ENCODE results near the gene CARF.
"Not testable (repeated sequence)": the region's sequence is repeated elsewhere in the genome, so short reads cannot be mapped to it uniquely, and the experiment has no call there.

The CARF gene, protein sequence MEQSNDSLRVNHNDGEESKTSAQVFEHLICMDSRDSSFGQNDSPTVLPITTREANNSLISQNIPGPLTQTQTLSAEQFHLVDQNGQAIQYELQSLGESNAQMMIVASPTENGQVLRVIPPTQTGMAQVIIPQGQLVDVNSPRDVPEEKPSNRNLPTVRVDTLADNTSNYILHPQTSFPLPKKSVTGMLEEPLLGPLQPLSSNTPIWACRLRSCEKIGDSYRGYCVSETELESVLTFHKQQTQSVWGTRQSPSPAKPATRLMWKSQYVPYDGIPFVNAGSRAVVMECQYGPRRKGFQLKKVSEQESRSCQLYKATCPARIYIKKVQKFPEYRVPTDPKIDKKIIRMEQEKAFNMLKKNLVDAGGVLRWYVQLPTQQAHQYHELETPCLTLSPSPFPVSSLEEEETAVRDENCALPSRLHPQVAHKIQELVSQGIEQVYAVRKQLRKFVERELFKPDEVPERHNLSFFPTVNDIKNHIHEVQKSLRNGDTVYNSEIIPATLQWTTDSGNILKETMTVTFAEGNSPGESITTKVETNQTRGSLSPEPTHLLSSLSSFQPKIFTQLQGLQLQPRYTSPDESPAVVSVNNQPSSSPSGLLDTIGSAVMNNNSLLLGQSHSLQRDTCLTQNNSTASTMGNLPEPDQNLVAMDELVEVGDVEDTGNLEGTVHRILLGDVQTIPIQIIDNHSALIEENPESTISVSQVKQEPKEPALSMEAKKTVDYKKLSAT

DNA sequence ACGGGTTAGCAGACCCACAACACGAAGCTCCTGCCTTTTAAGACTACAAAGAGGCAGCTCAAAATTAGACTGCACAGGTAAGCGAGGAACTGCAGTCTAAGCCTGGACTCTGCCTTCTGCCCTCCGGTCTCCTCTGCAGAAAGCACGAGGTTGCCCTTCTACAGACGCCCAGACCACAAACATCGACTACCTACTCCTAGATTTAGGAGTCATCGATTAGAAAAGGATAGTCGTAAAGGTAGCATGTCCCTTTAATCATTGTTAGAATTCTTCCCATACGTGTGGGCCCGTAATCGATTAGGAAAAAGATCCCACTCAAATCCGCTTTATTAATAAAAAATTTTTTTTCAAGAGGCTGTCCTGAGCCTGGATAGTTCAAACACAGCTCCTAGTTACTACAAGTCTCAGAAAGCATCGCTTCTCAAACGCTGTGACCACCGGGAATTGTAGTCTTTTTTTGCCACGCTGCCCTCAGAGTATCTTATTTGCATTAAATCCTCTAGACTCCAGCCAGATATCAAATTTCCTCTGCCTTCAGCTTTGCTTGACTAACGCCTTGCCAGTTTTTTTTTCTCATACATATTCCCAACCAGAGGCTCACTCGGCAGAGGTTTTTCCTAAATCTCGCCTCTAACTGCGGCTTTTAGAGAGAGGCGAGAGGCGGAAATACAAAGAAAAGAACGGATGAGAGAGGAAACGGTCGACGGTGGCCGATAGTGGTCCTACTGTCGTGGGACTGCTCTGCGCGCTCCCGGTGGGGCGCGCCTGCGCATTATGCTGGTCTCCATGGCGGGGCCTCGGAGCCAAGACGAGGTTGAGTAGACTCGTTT is at the start of gene CARF, which contains the start of gene WDR12:
CARF (plus strand) TSS at position 764 of the 830 bp plus-strand sequence. CDS start 29,628 bp downstream, outside the sequence.
WDR12 (minus strand) TSS at position 162 of the 830 bp plus-strand sequence. CDS start 197 bp downstream, outside the sequence.
- peak; percentile 88 for DNase-seq

GRCh38 chr2:202870431-202871299 is 41.4 kb upstream of the CARF start:
- peak; percentile 92 for DNase-seq

GRCh38 chr2:202871300-202872141 is 40.6 kb upstream of the CARF start, which contains the start of gene ICA1L:
TSS of gene ICA1L (minus strand) at chr2:202871766. CDS start at chr2:202829009, 42,757 bp downstream.
- peak; percentile 82 for DNase-seq

DNA sequence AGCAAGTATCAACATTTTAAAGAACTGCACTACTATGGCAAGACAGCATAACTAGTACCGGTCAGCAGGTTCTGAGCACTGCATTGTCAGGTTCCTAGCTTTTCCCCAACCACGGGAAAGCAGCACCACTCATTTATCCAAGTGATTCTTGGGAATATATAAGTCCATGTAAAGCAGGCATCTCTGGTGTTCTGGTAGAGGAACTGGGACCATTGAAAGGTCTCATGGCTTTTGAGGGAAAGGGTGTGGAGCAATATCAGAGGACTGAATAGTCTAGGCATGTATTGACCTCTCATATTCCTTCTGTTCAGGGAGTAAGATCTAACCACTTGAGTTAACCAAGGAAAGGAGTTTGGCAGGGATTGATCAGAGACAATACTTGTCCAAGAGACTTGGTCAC is 34.4 kb upstream of the CARF start:
- no peak for DNase-seq

- no peak for DNase-seq
Measured at GRCh38 chr2:202881570-202881969, 30.5 kb upstream of the CARF start.

DNA sequence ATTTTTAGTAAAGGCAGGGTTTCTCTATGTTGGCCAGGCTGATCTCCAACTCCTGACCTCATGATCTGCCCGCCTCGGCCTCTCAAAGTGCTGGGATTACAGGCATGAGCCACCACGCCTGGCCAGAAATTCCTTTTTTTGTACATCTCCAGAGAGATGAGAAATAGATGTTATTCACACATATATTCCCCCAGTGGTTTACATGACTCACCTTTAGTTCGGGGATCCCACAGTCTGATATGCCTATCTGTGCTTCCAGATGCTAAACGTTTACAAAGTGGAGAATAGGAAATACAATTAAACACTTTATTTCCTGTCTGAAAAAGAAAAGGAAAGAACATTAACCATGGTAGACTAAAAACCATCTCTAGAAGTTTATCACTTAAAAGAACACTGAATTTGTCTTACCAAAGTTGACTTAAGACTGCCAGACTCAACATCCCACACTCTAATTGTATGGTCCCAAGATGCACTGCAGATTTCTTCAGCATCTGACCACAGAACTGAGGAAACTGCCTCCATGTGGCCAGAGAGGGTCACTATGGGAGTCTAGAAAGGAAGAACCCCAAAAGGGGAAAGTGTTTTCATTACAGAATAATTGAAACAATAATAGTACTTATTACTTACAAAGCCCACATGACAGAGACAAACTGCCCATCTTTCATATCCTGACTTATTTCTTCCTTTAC is 27.9 kb upstream of the CARF start:
- no peak for DNase-seq

DNA sequence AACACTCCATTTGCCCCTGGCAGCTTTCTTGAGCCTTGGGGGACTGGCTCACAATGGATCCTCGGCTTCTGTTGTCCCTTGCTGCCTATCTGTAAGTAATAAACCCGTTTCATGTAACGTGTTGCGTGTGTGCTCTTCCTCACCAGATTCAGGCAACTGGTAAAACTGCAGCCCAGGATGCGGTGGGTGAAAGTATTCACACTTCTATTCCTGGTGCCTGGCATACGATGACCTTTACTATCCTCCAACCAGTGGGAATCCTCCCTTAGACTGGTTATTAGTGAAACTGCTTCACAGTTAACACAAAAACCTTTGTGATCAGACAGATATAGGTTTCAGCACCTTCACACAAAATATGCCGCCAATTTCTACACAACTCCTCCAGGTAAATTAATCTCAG is 26.9 kb upstream of the CARF start:
- DNase-seq = no peak

DNA sequence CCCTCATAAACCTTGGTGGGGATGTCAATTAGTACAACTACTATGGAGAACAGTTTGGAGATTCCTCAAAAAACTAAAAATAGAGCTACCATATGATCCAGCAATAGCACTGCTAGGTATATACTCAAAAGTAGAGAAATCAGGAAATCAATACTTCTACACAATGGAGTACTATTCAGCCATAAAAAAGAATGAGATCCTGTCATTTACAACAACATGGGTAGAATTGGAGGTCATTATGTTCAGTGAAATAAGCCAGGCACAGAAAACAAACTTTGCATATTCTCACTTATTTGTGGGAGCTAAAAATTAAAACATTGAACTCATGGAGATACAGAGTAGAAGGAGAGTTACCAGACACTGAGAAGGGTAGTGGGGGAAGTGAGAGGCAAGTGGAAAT is 6.6 kb upstream of the CARF start:
- DNase-seq = not testable (repeated sequence)

DNA sequence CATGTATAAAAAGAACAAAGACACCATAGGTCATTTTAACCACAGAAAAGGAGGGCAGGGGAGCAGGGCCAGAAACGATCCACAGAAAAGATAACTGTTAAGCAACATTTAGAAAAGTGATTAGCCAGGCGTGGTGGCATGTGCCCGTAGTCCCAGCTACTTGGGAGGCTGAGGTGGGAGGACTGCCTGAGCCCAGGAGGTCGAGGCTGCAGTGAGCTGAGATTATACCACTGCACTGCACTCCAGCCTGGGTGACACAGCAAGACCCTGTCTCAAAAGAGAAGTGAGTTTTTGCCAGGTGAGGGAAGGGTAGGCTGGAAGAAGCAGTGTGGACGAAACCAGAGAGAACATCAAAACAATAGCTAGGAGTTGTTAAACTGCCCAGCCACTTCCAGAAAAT is 3.9 kb upstream of the CARF start:
- DNase-seq = no peak

GRCh38 chr2:202909394-202910192 is 2.5 kb upstream of the CARF start:
- no peak for DNase-seq

GRCh38 chr2:202910250-202910649 is 1.8 kb upstream of the CARF start:
- not testable (repeated sequence) for DNase-seq

- DNase-seq = no peak
Measured at GRCh38 chr2:202910698-202911097, 1.4 kb upstream of the CARF start.

GRCh38 chr2:202911203-202911511 is 918 bp upstream of the CARF start:
- no peak for DNase-seq

DNA sequence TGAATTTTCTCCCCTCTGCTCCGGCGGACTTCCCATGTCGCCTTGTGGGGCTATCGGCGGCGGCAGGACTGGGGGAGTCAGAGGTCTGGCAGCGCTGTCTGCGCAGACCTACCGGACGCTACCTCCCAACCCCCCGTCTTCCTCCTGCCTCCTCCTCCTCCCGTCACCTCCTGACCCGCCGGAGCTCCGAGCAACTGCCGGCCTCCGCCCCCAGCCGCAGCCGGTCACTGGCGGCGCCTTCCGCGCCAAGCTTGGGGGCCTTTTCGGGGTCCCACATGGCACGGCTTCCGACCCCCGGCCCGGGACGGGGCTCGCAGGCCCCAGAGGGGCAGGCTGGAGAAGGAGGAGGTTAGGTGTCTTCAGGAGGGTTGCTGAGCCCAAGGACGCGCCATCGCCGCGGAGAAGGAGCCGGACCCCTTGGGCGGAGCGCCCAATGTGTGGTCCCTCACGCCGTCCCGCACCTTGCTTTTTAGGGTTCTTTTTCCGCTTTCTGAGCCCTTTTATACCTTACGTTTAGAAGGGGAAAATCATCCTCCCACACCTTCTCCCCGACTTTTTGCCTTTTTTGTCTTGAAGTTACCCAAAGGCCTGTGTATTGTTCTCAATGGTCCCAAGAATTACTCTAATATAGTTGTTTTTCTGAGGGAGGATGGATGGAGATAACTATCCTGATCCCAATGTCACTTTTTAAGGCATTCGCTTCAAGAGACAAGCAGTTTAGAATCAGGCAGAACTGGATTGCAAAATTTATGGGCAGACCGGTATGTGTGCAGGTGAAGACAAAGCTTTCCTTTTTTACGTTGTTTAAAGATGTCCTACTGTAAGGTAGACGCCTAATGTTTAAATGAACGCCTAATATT is 497 bp downstream of the CARF start:
- not testable (repeated sequence) for DNase-seq

GRCh38 chr2:202918860-202919259 is 6.8 kb downstream of the CARF start:
- no peak for DNase-seq

DNA sequence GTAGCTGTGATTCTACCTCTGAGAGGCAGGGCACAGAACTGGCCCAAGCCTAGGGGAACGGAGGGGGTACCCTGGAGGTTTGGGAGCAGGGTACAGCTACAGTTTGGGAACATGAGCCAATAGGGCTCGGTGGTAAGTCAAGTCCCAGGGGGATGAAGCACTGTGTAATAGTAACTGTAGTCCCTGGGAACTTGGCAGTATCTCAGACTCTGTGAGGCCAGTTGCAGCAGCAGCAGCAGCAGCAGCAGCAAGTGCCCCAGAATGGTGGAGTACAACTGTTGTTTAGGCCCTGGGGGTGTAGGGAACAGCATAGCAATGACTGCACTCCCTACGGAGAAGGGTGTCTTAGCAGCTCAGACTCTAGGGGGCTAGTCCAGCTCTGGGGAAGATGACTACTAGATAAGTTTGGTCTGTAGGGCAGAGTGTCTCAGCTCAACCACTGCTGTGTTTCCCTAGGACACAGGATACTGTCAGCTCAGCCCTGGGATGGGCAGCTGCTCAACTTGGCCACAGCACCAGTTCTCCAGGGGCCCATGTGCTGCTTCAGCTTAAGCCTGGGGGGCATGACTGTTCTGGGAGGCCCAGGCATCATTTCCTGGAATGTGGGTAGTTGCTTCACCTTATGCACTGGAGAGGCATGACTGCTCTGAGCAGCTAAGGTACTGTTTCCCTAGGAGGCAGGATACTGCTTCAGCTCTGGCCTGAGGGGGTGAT is 20.5 kb downstream of the CARF start:
- no peak for DNase-seq

DNA sequence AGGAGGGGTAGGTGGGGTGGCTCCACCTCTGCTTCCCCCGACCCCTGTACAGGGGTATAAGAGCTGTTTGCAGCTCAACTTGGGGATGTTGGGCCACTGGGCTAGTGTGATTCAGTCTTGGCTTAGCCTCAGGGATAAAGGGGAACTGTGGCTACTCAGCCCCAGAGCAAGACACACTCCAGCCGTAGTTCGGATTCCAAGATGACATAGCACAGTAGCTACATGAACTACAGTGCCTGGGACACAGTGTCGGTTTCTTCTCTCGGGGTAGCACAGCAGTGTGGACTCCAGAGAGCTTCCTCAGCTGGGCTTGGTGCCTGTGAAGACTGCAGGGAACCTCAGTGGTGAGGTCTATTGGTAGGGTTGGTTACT is 21.1 kb downstream of the CARF start:
- DNase-seq = no peak

DNA sequence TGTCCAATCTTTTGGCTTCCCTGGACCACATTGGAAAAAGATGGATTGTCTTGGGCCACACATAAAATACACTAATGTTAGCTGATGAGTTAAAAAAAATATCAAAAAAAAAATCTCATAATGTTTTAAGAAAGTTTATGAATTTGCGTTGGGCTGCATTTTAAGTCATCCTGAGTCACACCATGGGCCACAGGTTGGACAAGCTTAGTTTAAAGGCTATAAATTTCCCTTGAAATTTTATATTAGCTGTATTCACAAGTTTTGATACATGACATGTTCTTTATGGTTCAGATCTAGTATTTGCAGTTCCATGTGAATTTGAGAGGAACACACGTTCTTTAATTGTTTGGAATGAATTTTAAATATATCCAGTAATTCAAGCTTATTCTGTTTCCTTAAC is 21.9 kb downstream of the CARF start:
- no peak for DNase-seq
